Left hindlimb (tissue), 1 donor: ENCODE data around the gene CALML3.

ENCODE experiments used
- DNase-seq: peaks from one replicate; pipeline ENCODE4 v3.0.0-alpha.2; 2018

The CALML3 gene

DNA sequence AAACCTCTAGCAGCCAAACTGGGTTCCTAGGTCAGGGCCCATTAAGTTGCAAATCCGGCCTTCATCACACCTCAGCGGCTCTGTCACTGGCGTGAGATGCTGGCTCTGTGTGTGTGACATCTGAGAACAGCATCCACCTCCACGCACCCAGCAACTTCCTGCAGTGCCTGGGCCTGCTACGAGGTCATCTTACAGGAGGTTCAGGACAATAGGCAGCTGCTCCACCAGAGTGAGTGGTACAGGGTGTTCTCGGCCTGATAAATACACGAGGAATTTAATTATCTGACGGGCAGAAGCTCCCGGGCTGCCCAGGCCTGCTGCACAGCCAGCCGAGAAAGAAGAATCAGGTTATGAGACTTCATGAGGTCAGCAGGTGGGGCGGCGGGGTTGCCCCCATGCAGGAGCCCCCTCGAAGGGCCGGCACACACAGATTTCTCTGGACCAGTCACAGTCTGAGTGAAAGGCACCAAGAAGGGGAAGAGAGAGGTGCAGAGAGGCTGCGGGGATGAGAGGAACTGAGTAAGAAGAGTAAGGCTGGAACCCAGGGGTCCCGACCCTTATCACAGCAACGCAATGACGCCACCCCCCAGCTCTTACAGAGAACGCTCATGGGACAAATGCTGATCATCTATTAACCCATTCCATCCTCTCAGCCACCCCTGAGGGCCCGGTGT lies 49.3 kb downstream of the CALML3 start:
- peak; percentile 25 for DNase-seq

DNA sequence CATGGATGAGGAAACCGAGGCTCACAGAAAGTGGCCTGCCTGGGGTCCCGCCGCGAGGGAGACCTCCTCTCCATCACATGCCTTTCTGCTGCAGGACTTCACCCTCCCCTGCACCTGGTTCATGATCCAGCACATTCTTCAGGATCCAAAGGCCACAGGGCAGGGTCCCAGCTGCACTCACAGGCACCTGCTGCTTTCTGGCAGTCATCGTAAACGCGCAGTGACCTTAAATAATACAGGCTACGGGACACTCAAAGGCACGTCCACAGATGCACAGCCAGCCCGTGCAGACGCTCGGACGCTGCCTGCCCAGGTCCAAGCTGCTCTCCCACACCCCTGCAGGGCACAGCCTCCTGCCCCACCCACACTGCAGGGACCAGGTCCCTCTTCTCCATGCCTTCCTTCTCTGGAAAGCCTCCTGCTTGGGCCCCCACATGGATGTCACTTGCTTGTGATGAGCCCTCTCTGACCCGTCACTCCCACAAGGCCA lies 49.9 kb downstream of the CALML3 start:
- DNase-seq, result peak; percentile 34

DNA sequence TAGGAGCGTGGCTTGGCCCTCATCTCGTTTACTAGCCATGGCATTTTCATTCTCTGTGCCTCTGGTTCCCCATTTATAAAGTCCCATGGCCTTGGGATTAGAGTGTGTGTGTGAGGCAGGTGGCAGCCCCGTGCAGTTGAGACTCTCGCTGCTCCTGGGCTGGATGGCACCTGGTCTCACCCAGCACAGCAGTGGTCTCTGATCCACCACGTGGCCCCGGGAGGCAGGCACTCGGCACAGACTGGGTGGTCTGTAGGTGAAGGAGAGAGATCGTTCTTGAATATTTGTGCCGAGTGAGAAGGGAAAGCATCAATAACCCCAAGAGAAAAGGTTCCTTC lies 50.4 kb downstream of the CALML3 start:
- peak; percentile 19 for DNase-seq

DNA sequence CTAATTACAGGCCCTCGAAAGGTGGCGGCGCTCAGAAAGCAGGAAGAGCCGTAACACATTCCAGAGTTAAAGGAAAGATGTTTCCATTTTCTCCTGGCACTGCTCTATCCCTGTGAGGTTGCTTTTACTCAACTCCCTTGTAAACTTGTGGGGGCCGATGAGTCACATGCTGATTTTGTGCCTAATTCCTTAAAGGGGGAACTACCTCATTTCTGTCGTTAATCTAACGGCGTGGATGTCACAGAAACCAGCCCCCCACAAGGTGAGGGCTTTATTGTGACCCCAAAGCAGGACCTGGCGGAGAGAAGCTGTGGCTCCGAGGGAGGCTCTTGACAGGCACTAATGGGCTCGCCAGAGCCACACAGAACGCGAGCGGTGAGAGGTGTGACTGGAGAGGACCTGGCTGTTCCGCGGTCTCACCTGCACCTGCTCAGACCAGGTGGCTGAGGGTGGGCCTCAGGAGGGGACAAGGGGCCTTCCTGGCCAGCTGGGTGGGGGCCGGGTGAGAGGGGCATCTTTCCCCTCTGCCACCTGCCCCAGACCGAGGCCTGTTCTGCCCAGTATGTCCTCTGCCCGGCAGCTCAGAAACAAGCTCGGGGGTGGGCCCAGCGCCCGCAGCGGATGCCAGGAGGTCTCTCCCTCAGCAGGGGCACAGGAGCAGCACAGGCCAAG lies 50.9 kb downstream of the CALML3 start:
- no peak for DNase-seq

DNA sequence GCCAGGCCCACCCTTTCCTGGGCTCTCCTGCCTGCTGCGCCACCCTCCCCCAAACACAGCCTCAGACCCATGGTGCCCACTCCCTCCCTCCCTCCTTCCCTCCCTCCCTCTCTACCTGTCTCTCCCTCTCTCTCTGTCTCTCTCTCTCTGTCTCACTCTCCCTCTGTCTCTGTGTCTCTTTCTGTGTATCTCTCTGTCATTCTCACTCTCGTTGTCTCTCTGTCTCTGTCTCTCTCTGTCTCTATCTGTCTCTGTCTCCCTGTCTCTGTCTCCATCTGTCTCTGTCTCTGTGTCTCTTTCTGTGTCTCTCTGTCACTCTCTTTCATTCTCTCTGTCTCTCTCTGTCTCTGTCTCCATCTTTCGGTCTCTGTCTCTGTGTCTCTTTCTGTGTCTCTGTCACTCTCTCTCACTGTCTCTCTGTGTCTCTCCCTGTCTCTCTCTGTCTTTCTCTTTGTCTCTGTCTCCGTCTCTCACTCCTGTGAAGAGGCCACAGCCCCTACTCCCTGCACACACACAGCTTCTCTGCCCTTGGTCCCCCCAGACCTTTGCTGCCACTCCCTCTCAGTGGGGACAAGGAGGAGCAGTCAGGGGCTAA lies 51.5 kb downstream of the CALML3 start:
- DNase-seq, result peak; percentile 23
